T47D (cell line): ENCODE results near the gene RSPH6A.

Experiments
- DNase-seq, 2 experiments: peaks; one replicate each; pipeline versions ENCODE4 v3.0.0 to v3.0.0-alpha.2; 2011 to 2012; ENCODE audit warnings: low read depth in 1 of 2, low spot score in 1 of 2
- JUND ChIP-seq: IDR thresholded peaks from 2 replicates; pipeline ENCODE4 v1.6.1; 2012; ENCODE audit warnings: low read depth
- in situ Hi-C: cut with HindIII; loops from 2 replicates; pipeline ENCODE4 v1.10.0; 2016; ENCODE audit warnings: low sequenced_read_pairs, low pct_unique_long_range_greater_than_20kb

Gene RSPH6A

GRCh38 chr19:45821103-45821521, 6.0 kb upstream of the RSPH6A start:
- in situ Hi-C loops, result no loop called here
- no peak for TF ChIP-seq JUND
- no peak for DNase-seq

GRCh38 chr19:45820413-45821102, 5.5 kb upstream of the RSPH6A start:
- in situ Hi-C loops, result no loop called here
- TF ChIP-seq JUND, result no peak
- DNase-seq, result no peak

GRCh38 chr19:45819769-45820168, 4.7 kb upstream of the RSPH6A start:
- DNase-seq, result no peak
- TF ChIP-seq JUND, result no peak
- in situ Hi-C loops, result no loop called here

- DNase-seq, result peak; percentile 38 to 46
- in situ Hi-C loops, result no loop called here
These were observed 2.7 kb upstream of the RSPH6A start for GRCh38 chr19:45817725-45818301.

GRCh38 chr19:45817010-45817724, 2.1 kb upstream of the RSPH6A start:
- TF ChIP-seq JUND, result no peak
- peak; percentile 89 to 98 for DNase-seq
- in situ Hi-C loops, result no loop called here

More at GRCh38 chr19:45817725-45818301, 2.7 kb upstream of the RSPH6A start:
- TF ChIP-seq JUND, result no peak

GRCh38 chr19:45816236-45817009, 1.3 kb upstream of the RSPH6A start:
- in situ Hi-C loops, result no loop called here
- DNase-seq, result no peak
- no peak for TF ChIP-seq JUND

GRCh38 chr19:45815481-45816216, 541 bp upstream of the RSPH6A start:
- TF ChIP-seq JUND, result no peak
- in situ Hi-C loops, result no loop called here
- no peak for DNase-seq

- TF ChIP-seq JUND, result no peak
- in situ Hi-C loops, result no loop called here
- DNase-seq, result no peak
These were observed 835 bp downstream of the RSPH6A start for GRCh38 chr19:45814166-45814780.

- no peak for DNase-seq
- in situ Hi-C loops, result no loop called here
These were observed 2.8 kb downstream of the RSPH6A start for GRCh38 chr19:45812297-45812696.

GRCh38 chr19:45809643-45810159, 5.4 kb downstream of the RSPH6A start:
- no peak for DNase-seq
- TF ChIP-seq JUND, result no peak
- in situ Hi-C loops, result no loop called here

More at GRCh38 chr19:45812297-45812696, 2.8 kb downstream of the RSPH6A start:
- no peak for TF ChIP-seq JUND

- in situ Hi-C loops, result no loop called here
- no peak for DNase-seq
- no peak for TF ChIP-seq JUND
These were observed 9.4 kb downstream of the RSPH6A start for GRCh38 chr19:45805719-45806118.
